ENCODE data around the gene LENEP.

GRCh38 chr1:154970631-154971340 lies 22.6 kb upstream of the LENEP start, which contains the start of gene SHC1:
- TF ChIP-seq SUZ12 (IDR thresholded peaks at IDR 0.05): no peak
- TF ChIP-seq HDGF (IDR thresholded peaks at IDR 0.05; ENCODE audit: borderline replicate concordance): no peak
- no peak for TF ChIP-seq FOXA1 (IDR thresholded peaks at IDR 0.05)
- TF ChIP-seq FOXK2 (IDR thresholded peaks at IDR 0.05): no peak
- TF ChIP-seq ELF4 (IDR thresholded peaks at IDR 0.05): no peak
- no peak for TF ChIP-seq FOXM1 (IDR thresholded peaks at IDR 0.05; ENCODE audit: borderline replicate concordance)
- TF ChIP-seq ARNT (IDR thresholded peaks at IDR 0.05): no peak
- no peak for TF ChIP-seq BHLHE40 (IDR thresholded peaks at IDR 0.05; ENCODE audit: borderline replicate concordance)
- no peak for TF ChIP-seq SP1 (IDR thresholded peaks at IDR 0.05)
- TF ChIP-seq ZNF384 (IDR thresholded peaks at IDR 0.05): no peak
- no peak for TF ChIP-seq LEF1 (IDR thresholded peaks at IDR 0.05; ENCODE audit: borderline replicate concordance)

All from HEK293T (cell line).